HG03060 (cell line): ENCODE data around the gene SEZ6L.

Experiments used
- ATAC-seq: cut with Tn5 transposase; IDR thresholded peaks from one replicate; pipeline ENCODE4 v1.9.1; 2021; ENCODE audit warnings: low read depth, moderate number of reproducible peaks; ENCODE audit not compliant: unreplicated experiment

The SEZ6L gene

DNA sequence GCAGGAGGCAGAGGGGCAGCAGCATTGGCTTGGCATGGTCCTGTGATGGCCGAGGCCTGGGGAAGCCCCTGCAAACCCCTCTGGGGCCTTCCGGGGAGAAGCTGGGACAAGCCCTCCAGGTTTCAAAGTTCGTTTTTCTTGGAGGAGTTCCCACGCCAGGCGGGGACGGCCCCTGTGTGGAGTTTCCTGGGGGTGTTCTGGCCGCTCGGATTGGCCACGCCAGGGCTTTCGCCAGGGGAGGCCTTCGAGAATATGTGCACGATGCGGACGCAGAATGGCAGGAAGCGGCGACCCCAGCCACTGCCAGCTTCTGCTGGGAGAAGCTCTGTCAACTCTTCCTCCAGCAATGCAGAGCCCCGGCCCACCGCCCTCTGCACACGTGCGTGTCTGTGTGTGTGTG, 157.5 kb downstream of the SEZ6L start:
- no peak for ATAC-seq

DNA sequence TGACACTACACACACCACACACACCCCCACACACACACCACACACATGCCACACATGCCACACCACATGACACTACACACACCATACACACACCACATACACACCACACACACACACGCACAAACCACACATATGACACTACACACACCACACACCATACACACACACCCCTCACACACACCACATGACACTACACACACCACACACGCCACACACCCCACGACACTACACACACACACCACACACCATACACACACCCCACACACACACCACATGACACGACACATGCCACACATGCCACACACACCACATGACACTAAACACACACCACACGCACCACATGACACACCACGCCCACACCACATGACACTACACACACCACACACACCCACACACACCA, 158.0 kb downstream of the SEZ6L start:
- ATAC-seq = no peak

DNA sequence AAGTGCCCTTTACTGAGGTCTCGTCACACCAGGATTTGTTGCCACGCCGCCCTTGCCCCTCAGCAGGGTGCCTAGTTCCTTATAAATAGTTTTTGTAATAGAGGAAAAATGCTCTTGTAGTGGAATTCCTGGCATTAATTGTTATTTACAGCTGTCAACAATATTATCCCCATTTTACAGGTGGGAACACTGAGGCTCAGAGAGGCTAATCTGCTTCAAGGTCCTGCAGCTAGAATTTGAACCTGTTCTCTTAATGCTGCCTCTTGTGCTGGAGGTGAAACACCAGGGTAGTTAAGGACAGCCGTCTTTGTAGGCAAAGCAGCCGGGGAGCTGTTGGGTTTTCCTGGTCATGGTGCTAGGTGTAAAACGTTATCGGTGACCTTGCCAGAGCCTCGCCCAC, 159.0 kb downstream of the SEZ6L start:
- no peak for ATAC-seq

DNA sequence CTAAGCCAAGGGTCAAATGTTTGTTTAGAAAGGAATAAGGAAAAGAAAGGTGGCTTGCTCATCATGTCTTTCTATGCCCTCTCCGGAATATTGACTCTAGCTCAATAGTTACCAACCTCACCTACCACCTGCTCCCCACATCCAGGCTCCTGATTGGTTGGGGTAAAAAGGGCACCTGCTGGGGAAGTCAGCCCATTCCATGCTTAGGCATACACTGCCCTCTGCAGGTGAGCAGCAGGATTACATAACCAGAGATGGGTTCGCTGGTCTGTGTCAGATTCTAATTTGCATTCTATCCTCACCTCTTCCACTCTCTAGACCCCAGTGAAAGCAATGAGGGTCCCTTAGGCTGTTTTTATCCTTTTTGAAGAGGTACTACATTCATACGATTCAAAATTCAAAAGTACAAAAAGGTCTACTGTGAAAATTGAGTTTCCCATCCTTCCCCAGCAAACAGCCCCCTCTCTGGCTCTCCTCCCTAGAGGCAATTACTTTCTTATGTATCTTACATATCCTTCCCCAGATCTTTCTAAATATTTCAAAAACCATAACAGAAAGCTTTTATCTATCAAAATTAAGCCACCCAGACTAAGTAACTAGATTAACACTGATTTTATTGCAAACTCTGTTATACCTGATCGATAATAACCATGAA, 161.8 kb downstream of the SEZ6L start:
- no peak for ATAC-seq

DNA sequence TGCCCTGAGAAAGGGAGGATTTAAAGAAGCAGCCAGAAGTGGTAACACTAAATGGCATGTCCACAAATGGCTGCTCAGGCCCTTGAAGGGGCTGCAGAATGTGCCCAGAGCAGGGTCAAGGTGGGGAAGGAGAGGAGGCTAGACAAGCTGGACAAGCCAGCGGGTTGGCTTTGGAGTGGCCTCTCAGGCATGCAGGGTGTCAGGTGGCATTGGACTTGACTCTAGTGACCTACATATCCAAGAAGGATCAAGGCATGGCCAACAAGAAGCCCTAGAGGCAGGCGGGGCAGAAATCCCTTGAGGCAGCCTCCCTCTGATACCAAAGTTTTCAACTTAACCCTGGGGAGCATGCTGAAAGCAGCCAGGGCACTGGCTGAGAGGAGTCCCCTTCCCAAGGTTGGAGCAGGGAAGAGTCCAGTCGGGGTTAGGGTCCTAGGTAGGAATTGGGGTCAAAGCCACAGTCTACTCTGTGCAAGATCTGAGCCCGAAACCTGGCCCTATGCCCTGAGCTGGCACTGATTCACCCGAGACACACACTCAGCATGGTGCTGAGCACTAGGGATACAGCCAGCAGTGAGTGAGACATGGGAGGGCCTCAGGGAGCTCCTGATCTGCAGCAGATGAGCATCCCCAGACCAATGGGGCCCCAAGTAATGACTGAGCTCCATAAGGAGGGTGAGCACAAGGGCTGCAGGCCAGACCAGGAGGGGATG, 164.0 kb downstream of the SEZ6L start:
- ATAC-seq = no peak

DNA sequence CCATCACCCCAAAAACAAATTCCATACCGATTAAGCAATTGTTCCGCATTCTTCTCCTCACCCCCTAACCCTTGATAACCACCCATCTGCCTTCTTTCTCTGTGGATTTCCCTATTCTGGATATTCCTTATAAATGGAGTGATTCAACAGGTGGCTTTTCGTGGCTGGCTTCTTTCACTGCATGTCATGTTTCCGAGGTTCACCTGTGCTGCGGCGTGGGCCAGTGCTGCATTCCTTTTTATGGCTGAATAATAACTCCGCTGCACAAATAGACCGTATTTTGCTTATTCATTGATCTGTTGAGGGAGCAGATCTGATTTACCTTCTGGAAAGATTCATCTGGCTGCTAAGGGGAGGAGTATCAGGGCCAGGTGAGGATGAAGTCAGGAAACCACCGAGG, 165.0 kb downstream of the SEZ6L start:
- ATAC-seq = no peak

DNA sequence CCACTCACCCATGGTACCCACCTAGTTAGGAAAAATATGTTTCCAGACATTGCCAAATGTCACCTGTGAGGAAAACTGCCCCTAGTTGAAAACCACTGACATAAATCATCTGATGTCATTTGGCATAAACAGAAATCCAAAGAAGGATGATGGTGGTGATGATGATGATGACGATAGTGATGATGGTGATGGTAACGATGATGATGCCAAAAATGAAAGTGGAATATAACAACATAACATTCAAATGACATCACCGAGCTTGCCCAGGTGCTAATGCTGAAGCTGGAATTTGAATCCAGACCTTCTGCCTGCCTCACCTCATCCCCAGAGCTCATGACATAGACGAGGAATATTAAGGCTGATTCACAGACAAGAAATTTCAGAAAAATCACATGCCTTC, 167.5 kb downstream of the SEZ6L start:
- no peak for ATAC-seq

DNA sequence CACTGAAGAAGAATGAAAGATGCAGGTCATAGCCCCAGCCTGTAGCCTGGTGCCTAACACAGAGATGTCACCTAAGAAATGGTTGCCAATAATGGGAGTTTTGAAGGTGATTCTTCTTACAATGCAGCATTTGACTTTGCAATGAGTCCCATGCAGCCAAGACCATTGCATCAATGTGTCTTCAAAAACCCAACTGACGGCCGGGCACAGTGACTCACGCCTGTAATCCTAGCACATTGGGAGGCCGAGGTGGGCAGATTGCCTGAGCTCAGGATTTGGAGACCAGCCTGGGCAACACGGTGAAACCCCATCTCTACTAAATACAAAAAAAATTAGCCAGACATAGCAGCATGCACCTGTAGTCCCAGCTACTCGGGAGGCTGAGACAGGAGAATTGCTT, 170.5 kb downstream of the SEZ6L start:
- no peak for ATAC-seq

DNA sequence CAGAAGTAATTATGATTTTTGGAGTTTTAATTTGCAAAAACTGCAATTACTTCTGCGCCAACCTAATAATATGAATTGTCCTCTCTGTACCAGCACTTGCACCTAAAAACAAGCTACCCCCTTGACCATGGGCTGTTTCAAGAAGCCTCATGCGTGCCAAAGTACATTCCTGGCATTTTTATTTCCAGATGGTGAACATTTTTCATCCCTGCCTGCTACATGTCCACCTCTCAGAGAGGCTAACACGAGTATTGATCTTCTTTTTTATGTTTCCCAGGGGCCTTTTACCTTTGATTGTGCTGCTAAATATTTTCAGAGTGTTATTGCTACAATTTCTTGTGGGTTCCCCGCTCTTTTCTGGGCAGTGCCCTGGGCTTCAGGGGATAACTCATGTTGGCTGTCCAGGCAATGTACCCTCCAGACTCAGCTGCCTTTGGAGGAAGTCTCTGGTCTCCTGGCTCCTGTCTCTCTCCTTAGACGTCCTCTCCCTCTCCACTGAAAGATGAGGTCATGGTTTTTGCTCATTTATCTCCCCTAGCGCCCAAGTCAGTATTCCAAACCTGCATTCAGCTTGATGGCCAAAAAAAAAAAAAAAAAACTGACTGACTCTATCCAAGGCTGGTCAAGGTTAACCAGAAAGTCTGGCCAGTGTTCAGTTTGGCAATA, 173.6 kb downstream of the SEZ6L start:
- ATAC-seq = no peak

DNA sequence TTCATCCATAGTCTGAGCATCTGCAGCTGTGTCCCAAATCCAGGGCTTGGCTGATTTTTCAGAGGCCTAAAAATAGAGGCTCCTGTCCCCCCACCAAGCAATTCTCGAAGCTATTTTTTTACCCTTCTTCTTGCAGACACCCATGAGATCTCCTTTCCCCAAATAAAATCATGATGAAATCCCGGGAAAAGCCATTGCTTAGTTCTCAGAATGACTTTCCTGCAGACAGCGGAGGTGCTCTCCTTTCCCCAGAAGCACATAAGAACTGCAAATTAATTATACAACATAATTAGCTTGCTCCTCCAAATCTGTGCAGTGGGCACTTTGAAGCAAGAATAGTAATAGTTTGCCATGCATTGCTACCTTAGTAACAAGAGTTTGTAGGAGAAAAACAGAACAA, 176.2 kb downstream of the SEZ6L start:
- ATAC-seq = no peak

DNA sequence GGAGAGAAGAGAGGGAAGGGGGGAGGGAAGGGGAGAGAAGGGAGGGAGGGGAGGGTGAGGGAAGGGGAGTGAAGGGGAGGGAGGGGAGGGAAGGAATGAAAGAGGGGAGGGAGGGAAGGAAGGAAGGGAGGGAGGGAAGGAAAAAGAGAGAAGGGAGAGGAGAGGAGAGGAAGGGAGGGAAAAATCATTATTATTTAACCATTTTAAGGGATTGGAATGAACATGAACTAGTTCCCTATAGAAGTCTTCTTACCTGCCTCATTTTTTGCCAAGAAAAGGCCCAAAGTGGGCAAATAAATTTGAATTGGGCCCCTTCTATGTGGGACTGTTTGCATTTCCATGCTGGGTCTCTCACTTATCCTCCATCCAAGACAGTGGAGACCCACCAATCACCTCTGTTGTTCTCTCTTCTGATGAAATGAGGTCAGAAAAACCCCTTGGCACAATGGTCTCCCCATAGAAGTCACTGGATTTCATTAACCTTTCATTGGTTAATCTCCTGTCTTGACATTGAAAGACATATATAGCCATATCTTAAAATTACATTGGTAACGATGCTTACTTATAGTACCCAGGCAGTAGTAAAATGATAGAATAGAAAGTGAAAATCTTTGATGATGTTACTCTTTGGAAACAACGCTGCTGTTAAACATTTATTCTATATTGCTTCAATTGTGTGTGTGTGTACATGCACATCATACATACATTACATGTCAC, 179.7 kb downstream of the SEZ6L start:
- no peak for ATAC-seq

DNA sequence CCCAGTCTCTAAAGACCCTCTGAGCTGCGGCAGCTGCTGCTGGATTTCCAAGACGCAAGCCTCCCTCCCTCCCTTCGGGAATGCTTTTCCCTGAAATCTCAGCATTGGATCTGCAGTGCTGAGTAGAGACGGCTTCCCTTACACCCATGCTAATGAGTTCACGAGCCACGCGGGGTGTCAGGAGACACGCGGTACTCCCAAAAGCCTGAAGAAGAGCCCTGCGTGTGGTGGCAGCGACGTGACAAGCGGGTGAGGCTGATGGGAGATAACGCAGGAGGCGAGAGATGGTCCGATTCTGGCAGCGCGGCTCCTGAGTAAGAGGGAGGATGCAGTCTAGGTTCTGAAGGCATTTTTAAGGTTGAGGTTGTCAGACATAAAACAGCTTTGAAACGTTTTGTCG, 185.4 kb downstream of the SEZ6L start:
- ATAC-seq = no peak

DNA sequence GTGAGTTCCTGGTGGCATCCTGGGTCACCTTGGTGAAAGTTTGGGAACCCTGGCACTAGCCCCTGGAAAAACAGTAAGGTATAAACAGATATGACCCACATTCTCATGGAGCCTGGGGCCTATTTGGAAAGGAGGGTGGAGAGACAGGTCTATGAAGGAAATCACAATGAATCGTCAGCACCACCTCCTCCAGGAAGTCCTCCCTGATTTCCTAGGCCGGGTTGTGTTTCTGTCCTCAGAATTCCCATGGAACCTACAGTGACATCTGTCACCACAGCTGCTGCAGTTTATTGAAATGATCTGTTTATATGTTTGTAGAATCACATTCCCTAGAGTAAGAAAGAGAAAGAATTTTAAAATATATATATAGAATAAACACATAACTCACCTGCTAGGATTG, 188.0 kb downstream of the SEZ6L start:
- no peak for ATAC-seq

DNA sequence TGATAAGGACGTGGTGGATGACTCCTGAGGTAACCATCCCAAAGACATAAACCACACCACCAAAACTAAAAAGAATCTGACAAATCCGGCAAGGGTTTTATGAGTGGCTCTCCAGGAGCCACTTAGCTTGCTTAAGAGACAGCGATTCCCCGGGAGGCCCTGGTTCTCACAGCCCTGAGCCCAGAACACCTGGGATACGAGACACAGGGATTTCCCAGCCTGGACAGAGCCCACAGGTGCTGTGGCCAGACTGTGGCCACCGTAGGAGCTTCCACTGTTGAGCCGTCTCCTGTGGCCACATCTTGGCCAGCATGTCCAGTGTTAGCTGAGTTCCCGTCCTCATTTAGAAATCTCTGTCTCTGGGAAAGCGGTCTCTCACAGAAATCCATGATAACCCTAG, 188.6 kb downstream of the SEZ6L start:
- ATAC-seq = no peak

DNA sequence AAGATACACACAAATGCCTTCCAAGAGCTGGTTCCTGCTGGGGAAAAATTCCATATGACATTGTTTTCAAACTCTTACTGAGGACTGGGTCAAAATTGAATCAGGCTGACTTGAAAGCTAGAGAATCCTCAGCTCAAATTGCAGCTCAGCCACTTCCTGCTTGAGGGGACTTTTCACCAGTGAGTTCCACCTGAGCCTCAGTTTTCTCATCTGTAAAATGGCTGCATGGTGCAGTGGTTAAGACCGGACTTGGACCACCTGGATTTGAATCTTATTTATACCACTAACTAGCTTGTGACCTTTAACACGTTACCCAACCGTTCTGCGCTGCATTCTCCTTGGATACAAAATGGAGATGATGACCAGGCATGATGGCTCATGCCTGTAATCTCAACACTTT, 189.9 kb downstream of the SEZ6L start:
- ATAC-seq = no peak

DNA sequence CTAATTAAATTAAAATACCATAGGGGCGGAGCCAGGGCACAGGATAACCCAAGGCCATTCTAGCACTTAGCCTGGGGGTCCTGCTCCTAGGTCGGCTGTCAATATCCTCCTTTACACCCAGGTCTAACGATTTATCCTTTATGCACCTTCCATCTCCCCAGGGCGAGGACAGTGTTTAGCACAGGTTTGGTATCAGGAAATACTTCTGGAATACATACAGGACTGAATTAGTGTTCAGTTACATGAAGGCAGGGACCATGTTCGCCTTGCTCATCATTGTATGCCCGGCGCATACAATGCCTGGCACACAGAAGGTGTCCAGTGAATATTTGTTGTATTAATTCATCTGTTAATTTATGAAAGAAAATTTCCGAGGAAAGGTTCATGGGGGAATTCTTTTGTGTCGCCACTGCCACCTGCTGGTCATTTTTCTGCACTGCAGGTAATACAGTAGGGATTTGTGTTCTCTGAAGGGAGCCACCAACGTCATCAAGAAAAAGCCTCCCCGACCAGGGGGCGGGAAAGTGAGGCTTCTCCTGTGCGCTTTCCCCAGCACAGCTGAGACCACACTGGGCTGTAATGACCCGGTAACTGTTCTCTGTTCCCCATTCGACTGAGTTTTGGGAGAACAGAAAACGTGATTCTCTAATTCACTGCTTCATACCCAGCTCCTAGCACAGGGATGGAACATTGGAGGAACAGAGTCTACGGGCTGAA, 191.1 kb downstream of the SEZ6L start:
- no peak for ATAC-seq

DNA sequence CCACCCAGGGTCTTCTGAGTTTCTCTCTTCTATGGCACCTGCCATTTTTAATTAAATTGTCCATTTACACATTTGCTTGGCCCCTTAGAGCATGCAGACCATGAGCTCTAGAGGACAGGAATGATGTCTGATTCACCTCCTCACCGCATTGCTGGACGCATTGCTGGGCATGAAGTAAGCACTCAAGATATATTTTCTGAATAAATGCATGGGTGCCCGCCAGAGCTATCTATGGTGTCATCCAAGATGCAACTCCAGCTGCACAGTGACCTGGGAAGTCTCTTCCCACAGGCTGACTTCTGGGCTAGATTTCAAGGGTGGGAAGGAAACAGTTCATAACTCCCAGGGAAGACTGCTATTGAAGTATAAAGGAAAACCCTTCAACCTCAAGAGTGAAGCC, 193.2 kb downstream of the SEZ6L start:
- ATAC-seq = no peak

DNA sequence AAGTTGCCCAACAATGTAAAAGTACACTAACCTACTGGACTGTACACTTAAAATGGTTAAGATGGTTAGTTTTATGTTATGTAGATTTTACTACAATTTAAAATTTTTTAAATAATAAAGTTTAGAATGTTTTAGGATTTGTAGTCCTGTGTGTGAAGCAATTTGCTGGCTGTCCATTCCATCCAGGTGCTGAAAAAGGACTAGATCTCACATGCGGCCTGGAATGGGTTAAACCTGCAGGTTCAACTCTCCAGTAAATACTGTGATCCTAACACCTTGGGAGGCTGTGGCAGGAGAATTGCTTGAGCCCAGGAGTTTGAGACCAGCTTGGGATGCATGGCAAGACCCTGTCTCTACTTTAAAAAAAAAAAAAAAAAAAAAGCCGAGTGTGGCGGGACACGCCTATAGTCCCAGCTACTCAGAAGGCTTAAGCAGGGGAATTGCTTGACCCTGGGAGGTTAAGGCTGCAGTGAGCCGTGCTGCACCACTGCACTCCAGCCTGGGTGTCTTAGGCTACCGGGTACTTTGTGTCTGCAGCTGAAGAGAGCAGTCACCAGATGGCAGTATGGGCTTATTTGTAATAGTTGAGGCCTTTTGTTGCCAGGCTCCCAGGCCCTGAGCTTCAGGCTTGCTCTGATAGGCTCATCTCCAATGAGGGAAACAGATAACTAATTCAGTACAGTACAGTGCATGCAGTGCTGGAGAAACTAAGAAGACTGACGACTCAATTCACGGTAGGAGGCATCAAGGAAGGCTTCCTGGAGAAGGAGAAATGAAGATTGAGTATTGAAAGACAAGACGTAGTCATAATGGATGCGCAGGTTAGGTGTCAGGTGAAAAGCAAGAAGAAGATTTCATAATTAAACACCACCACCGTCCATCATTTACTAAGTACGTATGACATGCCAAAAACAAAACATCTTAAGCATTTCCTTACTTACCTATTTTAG, 195.1 kb downstream of the SEZ6L start:
- ATAC-seq = no peak

DNA sequence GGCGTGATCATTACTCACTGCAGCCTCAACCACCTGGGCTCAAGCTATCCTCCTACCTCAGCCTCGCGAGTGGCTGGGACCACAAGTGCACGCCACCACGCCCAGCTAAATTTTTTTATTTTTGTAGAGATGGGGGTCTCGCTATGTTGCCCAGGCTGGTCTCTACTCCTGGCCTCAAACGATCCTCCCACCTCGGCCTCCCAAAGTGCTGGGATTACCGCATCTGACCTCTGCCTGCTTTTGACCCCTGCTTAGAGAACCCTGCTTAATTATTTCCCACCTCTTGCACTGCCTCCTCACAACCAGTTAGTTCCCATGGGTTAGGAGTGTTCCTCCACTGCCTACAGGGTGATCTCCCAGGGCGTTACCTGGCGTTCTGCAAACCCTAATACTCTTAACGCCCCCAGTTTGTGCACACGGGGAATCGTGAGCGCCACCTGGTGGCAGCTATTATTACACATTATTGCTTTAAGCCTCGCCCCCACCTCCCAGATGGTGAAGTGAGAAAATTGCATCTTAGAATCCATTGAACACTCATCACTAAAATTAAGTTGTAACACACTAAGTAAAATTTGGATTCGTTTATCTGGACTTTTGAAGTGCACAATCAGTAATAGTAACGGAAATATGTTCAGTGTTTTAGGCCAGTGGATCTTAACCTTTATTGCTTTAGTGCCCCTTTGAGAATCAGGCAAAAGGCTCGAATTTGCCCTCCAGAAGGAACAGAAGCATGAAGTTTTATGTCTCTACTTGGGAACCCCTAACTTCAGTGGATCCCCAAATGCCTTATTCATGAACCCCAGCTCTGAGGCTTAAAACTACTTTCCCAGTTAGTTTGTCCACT, 198.4 kb downstream of the SEZ6L start:
- no peak for ATAC-seq
